ENCODE measurements around the gene FREM3.

GRCh38 chr4:143712155-143712550 lies 11.7 kb upstream of the FREM3 start:
- TF ChIP-seq CTCF (IDR thresholded peaks at IDR 0.05) (no peak), POLR2AphosphoS5 (IDR thresholded peaks at IDR 0.05; ENCODE audit: insufficient read depth in 1 of 2, low read depth in 1 of 2) (no peak), POLR2A (IDR thresholded peaks at IDR 0.05) (no peak)

Measured in vagina (tissue), 2 donors.